Cardiac fibroblast (primary cell): Measurements from ENCODE around the gene FRRS1.
A peak's percentile ranks its signal among the peaks of the same experiment; 100 is the strongest.

ENCODE experiments used
- DNase-seq, 2 donors: peaks; one replicate each; pipeline versions ENCODE4 v3.0.0 to v3.0.0-alpha.2; 2010; ENCODE audit warnings: low read depth in 2 of 2
- H3K4me3 ChIP-seq, 2 donors: replicated peaks in 1 of 2; 1 replicate in 1 of 2; 2 replicates in 1 of 2; pipeline ENCODE4 v1.5.1; 2011; ENCODE audit warnings: low read depth in 2 of 2, low read length in 2 of 2, mild to moderate bottlenecking in 2 of 2, moderate library complexity in 1 of 2
- CTCF ChIP-seq: IDR thresholded peaks from one replicate; pipeline ENCODE4 v1.5.1; 2011; ENCODE audit warnings: low read depth, mild to moderate bottlenecking, low read length, inconsistent platforms

Gene FRRS1

GRCh38 chr1:99756598-99756997, 9.8 kb downstream of the FRRS1 start:
- TF ChIP-seq CTCF, result no peak
- no peak overlapping the region for H3K4me3 ChIP-seq
- peak; percentile 51 to 77 for DNase-seq

GRCh38 chr1:99755664-99756063, 10.8 kb downstream of the FRRS1 start:
- TF ChIP-seq CTCF, result no peak
- no peak overlapping the region for H3K4me3 ChIP-seq
- no peak for DNase-seq

GRCh38 chr1:99754697-99755096, 11.7 kb downstream of the FRRS1 start:
- no peak for DNase-seq
- H3K4me3 ChIP-seq, result no peak overlapping the region
- TF ChIP-seq CTCF, result no peak

- TF ChIP-seq CTCF, result no peak
- H3K4me3 ChIP-seq, result no peak overlapping the region
- no peak for DNase-seq
These were observed 12.3 kb downstream of the FRRS1 start for GRCh38 chr1:99754055-99754626.

- DNase-seq, result no peak
- H3K4me3 ChIP-seq, result no peak overlapping the region
- no peak for TF ChIP-seq CTCF
These were observed 14.4 kb downstream of the FRRS1 start for GRCh38 chr1:99751877-99752504.

- no peak for DNase-seq
- TF ChIP-seq CTCF, result no peak
- H3K4me3 ChIP-seq, result no peak overlapping the region
These were observed 16.7 kb downstream of the FRRS1 start for GRCh38 chr1:99749504-99750347.
